Muscle of leg (tissue), 11 donors: ENCODE results near the gene RNF175. TPM values are rescaled to one million over a fixed set of nuclear protein-coding genes. Genes with fewer than 3 reads are reported as not detected.

Experiments
- DNase-seq: peaks from one replicate; pipeline ENCODE4 v3.0.0; 2013
- H3K27ac ChIP-seq: one replicate; pipeline ENCODE4 v1.5.1; 2013; ENCODE audit warnings: mild to moderate bottlenecking, low read length, control low read depth
- H3K27me3 ChIP-seq: one replicate; pipeline ENCODE4 v1.6.1; 2013; ENCODE audit warnings: low read length; ENCODE audit not compliant: control insufficient read depth, insufficient read depth
- H3K36me3 ChIP-seq: one replicate; pipeline ENCODE4 v1.6.1; 2013; ENCODE audit warnings: low read length; ENCODE audit not compliant: control insufficient read depth, insufficient read depth
- H3K4me1 ChIP-seq: one replicate; pipeline ENCODE4 v1.6.1; 2013; ENCODE audit warnings: low read length; ENCODE audit not compliant: control insufficient read depth, insufficient read depth
- H3K4me3 ChIP-seq: one replicate; pipeline ENCODE4 v1.5.1; 2013; ENCODE audit warnings: low read length, control low read depth
- H3K9me3 ChIP-seq: replicated peaks from 2 replicates; pipeline ENCODE4 v1.6.1; 2013; ENCODE audit warnings: low read depth, low read length; ENCODE audit not compliant: control insufficient read depth
- WGBS: methylation state at CpG from one replicate; pipeline ENCODE4 v1.1.5; 2013; ENCODE audit warnings: missing lambda C conversion rate; ENCODE audit not compliant: insufficient coverage; 5-methylcytosine and 5-hydroxymethylcytosine counted together
- polyA plus RNA-seq, 8 donors: library from polyadenylated mRNA; unstranded; fragments of 120-200 nt; gene quantifications; one replicate each; pipeline versions ENCODE4 v1.2.1 to v1.2.3, GENCODE V29; 2013; ENCODE audit warnings: inconsistent platforms in 1 of 8, low replicate concordance in 1 of 8; ENCODE audit not compliant: insufficient read length in 8 of 8, insufficient read depth in 1 of 8
- total RNA-seq: library from RNA; stranded (reverse); fragments of 120-200 nt; gene quantifications from one replicate; pipeline ENCODE4 v1.2.4, GENCODE V29; 2013

The RNF175 gene
- total and polyA plus RNA-seq, 9 donors, result 0.39 to 2.2 (median 0.96) TPM

DNA sequence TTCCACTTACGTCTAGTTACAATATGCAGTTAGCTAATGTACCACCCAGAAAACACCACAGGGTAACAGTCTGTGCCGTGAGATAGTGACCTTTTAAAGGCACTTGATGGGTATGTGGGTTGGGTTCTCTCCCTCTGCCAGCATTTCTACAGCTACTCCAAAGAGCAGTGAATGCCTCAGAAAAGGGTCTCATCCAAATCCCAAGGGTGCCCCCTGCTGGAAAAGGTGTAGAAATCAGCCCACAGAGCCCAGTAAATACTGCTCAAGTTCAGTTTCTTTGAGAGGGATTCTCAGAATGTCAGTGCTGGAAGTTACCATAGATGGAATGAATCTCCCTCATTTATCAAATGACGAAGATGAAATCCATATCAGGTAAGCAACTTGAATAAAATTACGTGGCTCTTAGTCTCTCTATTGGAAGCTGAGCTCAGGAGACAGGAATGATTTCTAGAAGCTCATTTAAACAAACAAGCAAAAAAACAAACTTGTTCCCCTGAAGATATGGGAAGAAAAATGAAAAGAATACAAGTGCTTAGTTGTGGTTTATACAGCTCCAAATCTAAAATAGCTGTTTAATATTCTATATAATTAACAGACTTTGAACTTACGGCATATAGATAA, 9.5 kb downstream of the RNF175 start:
- H3K36me3 ChIP-seq, result no peaks in the 10 kb centered on the region
- WGBS, result 80% methylated on average over 1 of the region's 5 CpGs
- no peaks in the 10 kb centered on the region for H3K27me3 ChIP-seq
- no peak overlapping the region for H3K4me3 ChIP-seq
- H3K4me1 ChIP-seq, result no peaks in the 10 kb centered on the region
- no peak overlapping the region for H3K27ac ChIP-seq
- DNase-seq, result peak; percentile 87
- H3K9me3 ChIP-seq, result peaks cover 6% of the 10 kb centered on the region

DNA sequence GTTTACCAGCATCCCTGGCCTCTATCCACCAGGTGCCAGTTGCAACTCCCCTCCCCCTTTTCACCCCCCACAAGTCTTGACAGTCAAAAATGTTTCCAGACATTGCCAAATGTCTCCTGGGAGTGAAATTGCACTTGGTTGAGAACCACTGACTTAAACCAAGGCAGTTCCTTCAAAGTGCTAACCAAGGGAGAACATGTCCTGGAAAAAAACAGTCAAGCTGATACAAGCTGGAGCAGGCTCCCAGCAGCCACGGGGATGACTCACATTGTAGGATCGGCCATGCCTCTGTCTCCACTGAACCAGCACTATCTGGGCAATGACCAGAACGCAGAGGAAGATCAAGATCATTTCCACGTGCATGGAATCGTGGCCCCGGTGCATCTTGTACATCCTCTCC, 11.4 kb downstream of the RNF175 start:
- Histone ChIP-seq H3K4me3 (no peak overlapping the region), H3K4me1 (no peaks in the 10 kb centered on the region), H3K36me3 (no peaks in the 10 kb centered on the region), H3K27ac (no peak overlapping the region), H3K9me3 (no peaks in the 10 kb centered on the region), H3K27me3 (no peaks in the 10 kb centered on the region)
- DNase-seq, result no peak
- WGBS, result 86% methylated on average over 6 of the region's 6 CpGs

DNA sequence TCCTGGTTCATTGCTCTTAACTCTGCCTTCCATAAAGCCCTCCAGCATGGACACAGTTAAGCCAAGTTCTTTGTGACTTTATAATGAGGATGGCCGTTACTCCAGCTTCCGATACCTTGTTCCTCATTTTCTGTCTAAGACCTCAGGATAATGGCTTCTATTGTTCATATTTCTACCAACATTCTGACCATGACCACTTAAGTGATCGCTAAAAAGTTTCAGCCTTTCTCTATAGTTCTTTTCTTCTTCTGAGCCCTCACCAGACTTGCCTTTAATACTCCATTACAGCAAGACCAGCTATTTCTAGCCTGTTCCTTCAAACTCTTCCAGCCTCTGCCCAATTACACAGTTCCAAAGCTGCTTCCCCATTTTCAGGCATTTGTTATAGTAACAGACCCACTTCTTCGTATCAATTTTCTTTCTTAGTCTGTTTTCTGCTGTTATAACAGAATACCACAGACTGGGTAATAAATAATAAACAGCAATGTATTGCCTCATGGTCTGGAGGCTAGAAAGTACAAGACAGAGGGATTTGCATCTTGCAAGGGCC, 12.3 kb downstream of the RNF175 start:
- H3K27ac ChIP-seq, result no peak overlapping the region
- no peaks in the 10 kb centered on the region for H3K36me3 ChIP-seq
- no peaks in the 10 kb centered on the region for H3K27me3 ChIP-seq
- DNase-seq, result no peak
- no peaks in the 10 kb centered on the region for H3K4me1 ChIP-seq
- no peak overlapping the region for H3K4me3 ChIP-seq
- H3K9me3 ChIP-seq, result no peaks in the 10 kb centered on the region
- WGBS, result 60% methylated on average over 3 of the region's 4 CpGs

DNA sequence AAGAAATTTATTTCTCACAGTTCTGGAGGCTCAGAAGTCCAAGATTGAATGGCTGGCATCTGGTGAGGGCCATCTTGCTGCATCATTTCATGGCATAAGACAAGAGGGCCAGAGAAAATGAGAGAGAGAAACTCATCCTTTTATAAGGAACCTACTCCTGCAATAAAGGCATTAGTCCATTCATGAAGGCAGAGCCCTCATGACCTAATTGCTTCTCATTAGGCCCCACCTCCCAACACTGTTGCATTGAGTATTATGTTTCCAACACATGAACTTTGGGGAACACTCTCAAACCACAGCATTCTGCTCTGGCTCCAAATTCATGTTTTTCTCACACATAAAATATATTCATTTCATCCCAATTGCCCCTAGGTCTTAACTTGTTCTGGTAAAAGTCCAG, 14.2 kb downstream of the RNF175 start:
- Histone ChIP-seq H3K9me3 (peaks cover 5% of the 10 kb centered on the region), H3K4me3 (no peak overlapping the region), H3K27me3 (no peaks in the 10 kb centered on the region), H3K27ac (no peak overlapping the region), H3K36me3 (no peaks in the 10 kb centered on the region), H3K4me1 (no peaks in the 10 kb centered on the region)
- no peak for DNase-seq

DNA sequence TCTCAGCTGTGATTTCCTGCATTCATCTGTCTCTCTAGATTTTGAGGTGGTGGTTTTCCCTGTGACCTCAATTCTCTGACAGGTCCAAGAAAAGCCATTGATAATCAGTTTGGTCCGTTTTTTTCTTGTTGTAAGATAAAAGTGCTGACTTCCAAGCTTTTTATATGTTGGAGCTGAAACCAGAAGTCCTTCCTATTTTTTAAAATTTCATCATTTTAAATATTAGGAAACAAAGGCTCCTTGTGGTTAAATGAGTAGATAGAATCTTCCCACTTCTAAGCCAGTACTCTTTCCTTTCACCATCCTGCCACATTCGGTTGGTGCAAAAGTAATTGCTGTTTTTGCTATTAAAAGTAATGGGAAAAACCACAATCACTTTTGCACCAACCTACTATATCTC, 18.3 kb downstream of the RNF175 start:
- Histone ChIP-seq H3K27ac (no peak overlapping the region), H3K9me3 (peaks cover 5% of the 10 kb centered on the region), H3K4me3 (no peak overlapping the region), H3K36me3 (no peaks in the 10 kb centered on the region), H3K4me1 (no peaks in the 10 kb centered on the region), H3K27me3 (no peaks in the 10 kb centered on the region)
- WGBS, result no CpG with 5 or more reads among the region's 2 CpGs
- no peak for DNase-seq

DNA sequence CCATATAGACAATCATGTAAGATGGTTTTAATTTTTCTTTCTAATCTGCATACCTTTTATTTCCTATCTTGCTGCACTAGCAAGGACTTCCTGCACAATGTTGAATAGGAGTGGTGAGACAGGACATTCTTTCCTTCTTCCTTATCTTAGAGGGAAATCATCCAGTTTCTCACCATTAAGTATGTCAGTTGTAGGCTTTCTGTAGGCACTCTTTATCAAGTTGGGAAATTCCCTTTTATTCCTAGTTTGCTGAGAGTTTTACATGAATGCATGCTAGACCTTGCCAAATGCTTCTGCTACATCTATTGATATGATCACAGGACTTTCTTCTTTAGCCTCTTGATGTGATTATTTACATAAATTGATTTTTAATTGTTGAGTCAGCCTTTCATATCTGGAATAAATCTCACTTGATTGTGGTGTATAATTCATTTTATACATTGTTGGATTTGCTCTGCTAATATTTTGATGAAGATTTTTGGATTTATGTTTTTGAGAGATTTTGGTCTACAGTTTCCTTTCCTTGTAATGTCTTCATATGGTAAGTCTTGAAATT, 23.8 kb downstream of the RNF175 start:
- Histone ChIP-seq H3K9me3 (peaks cover 3% of the 10 kb centered on the region), H3K27me3 (no peaks in the 10 kb centered on the region), H3K36me3 (no peaks in the 10 kb centered on the region), H3K4me3 (no peak overlapping the region), H3K4me1 (no peaks in the 10 kb centered on the region), H3K27ac (no peak overlapping the region)
- no peak for DNase-seq

DNA sequence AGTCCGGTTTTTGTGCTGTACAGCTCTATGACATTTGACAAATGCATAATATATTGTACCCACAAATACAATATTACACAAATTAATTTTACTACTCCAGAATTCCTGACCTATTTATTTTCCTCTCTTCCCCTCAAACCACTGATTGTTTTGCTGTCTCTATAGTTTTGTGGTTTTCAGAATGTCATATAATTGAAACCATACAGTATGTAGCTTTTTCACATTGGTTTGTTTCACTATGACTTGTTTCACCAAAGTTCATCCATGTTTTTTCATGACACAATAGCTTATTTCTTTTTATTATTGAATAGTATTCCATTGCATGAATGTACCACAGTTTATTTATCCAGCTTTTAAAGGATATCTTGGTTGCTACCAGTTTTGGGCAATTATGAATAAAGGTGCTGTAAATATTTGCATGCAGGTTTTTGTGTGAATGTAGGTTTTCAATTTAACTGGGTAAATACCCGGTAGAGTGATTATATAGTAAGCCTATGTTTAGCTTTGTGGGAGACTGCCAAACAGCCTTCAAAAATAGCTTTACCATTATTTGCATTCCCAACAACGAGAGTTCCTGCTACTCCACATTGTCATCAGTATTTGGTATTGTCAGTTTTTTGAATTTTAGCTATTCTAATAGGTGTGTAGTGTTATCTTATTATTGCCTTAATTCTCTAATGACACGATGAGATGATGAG, 25.9 kb downstream of the RNF175 start:
- Histone ChIP-seq H3K9me3 (no peaks in the 10 kb centered on the region), H3K27me3 (no peaks in the 10 kb centered on the region), H3K4me1 (no peaks in the 10 kb centered on the region), H3K36me3 (no peaks in the 10 kb centered on the region), H3K4me3 (no peak overlapping the region), H3K27ac (no peak overlapping the region)
- WGBS, result no CpG with 5 or more reads among the region's 4 CpGs
- no peak for DNase-seq

DNA sequence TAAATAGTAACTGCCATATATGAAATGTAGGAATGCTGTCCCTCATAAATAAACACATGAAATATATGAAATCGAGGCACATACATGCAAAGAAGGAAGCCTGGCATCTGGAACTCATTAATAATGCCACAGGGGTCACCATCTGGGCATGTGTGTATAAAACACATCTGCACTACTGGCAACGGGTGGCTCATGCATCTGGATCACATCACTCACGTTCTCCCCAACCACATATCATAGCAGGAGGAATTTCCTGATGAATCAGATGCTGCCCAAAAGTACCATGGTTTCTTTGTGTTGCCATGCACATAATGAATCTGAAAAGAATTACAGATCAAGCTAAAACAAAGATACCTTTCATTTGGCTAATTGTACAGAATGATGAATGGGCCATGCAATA, 28.6 kb downstream of the RNF175 start:
- Histone ChIP-seq H3K27ac (no peak overlapping the region), H3K9me3 (no peaks in the 10 kb centered on the region), H3K36me3 (no peaks in the 10 kb centered on the region), H3K4me1 (no peaks in the 10 kb centered on the region), H3K4me3 (no peak overlapping the region), H3K27me3 (no peaks in the 10 kb centered on the region)
- peak; percentile 47 for DNase-seq
- no CpG with 5 or more reads among the region's 3 CpGs for WGBS

DNA sequence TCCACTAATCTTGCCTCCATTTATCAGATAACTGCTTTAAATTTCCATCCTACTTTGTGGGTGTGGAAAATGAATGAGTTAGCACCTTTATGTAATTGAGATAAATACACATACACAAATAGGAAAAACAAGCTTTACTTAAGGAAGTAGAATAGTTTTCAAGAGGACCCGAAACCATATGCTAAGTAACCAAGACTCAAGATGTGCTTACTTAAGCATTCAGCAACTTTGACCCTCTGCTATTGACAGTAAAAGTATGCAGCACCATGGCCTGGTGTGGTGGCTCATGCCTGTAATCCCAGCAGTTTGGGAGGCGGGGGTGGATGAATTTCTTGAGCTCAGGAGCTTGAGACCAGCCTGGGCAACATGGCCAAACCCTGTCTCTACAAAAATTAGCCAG, 29.9 kb downstream of the RNF175 start:
- Histone ChIP-seq H3K27me3 (no peaks in the 10 kb centered on the region), H3K9me3 (no peaks in the 10 kb centered on the region), H3K27ac (peak overlapping the region; percentile 22), H3K36me3 (no peaks in the 10 kb centered on the region), H3K4me3 (no peak overlapping the region), H3K4me1 (no peaks in the 10 kb centered on the region)
- DNase-seq, result peak; percentile 45
- WGBS, result 83% methylated on average over 1 of the region's 2 CpGs

DNA sequence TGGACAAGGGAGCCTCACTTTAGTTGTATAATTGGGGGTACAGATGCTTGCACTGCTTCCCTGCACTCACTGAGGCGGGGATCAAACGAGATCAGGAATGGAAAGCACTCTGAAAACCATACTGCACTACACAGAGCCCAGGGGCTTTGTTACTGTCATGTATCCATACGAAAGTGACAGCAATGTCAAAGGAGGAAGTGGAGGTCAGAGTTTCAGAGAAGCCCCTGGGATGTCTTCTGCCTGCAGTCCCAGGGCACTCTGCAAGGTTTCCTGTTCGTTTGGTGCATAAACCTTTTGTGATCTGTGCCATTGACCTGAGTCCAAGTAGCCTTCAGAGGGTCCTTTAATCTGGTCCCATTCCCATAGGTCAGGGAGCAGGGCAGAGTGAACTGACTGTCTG, 31.2 kb downstream of the RNF175 start:
- H3K36me3 ChIP-seq, result no peaks in the 10 kb centered on the region
- no peak for DNase-seq
- H3K9me3 ChIP-seq, result no peaks in the 10 kb centered on the region
- peaks cover 3% of the 10 kb centered on the region for H3K4me1 ChIP-seq
- H3K4me3 ChIP-seq, result no peak overlapping the region
- WGBS, result 63% methylated on average over 1 of the region's 4 CpGs
- no peaks in the 10 kb centered on the region for H3K27me3 ChIP-seq
- H3K27ac ChIP-seq, result no peak overlapping the region
